NAMALWA (cell line): ENCODE measurements around the gene RSPO1.
A peak's percentile ranks its signal among the peaks of the same experiment; 100 is the strongest.
"Not testable (repeated sequence)": the region's sequence is repeated elsewhere in the genome, so short reads cannot be mapped to it uniquely, and the experiment has no call there.

Experiments used
- DNase-seq: peaks from one replicate; pipeline ENCODE4 v3.0.0-alpha.2; 2015; ENCODE audit warnings: low spot score

Gene RSPO1

GRCh38 chr1:37616330-37616729 is 18.4 kb downstream of the RSPO1 start:
- no peak for DNase-seq

GRCh38 chr1:37614105-37614504 is 20.6 kb downstream of the RSPO1 start:
- DNase-seq: no peak

DNA sequence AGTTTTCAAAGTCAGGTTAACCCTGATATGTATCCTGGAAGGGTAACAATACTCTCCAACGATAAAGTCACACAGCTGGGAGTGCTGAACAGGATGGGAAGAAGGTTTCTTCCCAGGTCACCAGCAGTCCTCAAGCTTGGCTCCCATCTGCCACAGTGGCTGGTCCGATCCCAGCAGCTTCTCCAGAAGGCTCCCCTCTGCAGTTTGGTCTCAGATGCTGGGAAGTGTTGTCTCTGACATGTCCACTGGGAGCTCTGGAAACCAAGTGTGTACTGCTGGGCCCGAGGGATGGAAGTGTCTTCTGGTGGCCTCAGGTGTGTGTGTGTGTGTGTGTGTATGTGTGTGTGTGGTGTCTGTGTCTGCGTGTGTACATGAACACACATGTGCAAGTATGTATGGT is 22.5 kb downstream of the RSPO1 start:
- DNase-seq: no peak

GRCh38 chr1:37609994-37610393 is 24.7 kb downstream of the RSPO1 start:
- DNase-seq: no peak

DNA sequence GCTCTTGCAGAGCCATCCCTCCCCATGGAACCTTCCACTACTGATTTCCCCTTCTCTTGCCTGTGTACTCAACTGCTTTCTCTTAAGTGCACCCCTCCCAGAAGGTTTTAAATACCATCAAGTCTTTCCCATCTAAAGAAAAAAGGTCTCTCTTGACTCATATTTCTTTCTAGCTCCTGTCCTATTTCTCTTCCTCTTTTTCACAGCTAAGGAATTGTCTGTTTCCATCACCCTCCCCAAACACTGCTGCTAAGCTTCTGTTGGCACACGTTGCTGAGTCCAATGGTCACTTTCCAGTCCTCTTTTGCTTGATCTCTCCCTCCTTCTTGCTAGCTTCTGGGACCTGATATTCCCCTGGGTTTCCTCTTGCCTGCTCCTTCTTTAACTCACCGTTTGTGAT is 25.7 kb downstream of the RSPO1 start:
- DNase-seq: no peak

- no peak for DNase-seq
Observed at GRCh38 chr1:37606481-37607263, 28.0 kb downstream of the RSPO1 start.

GRCh38 chr1:37605806-37606474 is 28.8 kb downstream of the RSPO1 start:
- no peak for DNase-seq

- DNase-seq: no peak
Observed at GRCh38 chr1:37605061-37605650, 29.5 kb downstream of the RSPO1 start.

DNA sequence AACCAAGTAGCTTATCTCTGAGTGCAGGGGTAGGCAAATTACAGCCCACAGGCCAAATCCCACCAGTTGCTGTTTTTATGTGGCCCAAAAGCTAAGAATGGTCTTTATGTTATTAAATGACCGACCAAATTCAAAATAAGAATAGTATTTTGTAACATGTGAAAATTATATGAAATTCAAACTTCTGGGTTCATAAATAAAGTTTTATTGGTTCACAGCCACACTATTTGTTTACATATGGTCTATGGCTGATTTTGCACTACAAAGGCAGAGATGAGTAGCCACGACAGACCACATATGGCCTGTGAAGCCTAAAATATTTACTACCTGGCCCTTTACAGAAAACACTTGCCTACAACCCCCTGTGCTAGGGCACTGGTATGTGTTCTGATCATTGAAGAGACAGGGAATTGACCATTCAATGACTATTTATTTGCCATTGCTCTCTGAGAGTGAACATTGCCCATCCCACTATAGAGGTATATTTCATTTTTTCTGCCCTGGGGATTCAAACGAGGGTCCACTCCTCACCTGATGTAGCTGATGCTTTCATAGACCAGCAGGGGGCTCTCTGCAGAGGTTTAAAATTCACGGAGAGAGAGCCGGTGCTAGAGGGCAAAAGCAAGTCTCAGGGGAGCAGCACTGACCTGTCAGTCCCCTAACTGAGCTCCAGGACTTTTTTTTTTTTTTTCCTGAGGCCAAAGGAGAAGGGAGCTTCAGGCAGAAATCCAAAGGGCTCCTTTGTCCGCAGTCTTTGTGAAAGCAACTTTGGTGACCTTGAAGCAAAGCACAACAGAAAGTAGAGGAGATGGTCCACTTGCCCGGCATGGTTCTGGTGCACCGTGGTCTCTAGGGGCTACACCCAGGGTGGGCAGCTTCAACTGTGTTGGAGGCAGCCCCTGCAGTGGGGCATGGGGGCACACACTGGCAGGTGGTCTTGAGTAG is 31.7 kb downstream of the RSPO1 start:
- peak; percentile 77 for DNase-seq

GRCh38 chr1:37601441-37601840 is 33.3 kb downstream of the RSPO1 start:
- no peak for DNase-seq

DNA sequence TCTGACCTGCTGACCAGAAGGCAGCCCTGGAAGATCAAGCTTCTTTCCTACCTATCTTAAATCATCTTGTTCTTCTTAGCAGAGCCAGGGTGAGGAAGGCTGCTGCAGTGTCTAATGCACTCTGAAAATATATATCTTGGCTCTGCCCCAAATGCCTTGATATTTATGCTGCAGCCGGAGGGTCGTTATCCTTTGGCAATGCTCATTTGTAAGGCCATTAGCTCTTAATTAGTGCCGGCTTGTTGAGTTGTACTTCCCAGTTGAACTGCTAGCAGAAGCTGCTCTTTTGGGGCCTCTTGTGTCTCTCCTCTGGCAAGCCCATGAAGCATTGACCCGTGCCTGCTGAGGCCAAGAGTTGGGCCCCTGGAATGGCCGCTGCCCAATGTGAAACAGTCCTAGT is 34.8 kb downstream of the RSPO1 start:
- DNase-seq: no peak

- no peak for DNase-seq
Observed at GRCh38 chr1:37596182-37596667, 38.5 kb downstream of the RSPO1 start.

GRCh38 chr1:37595440-37596181 is 39.1 kb downstream of the RSPO1 start, which contains the start of gene GNL2:
Gene GNL2 (minus strand): TSS chr1:37595937. CDS start chr1:37595822, 115 bp downstream.
- peak; percentile 97 for DNase-seq

GRCh38 chr1:37593726-37594125 is 41.0 kb downstream of the RSPO1 start:
- DNase-seq: no peak

DNA sequence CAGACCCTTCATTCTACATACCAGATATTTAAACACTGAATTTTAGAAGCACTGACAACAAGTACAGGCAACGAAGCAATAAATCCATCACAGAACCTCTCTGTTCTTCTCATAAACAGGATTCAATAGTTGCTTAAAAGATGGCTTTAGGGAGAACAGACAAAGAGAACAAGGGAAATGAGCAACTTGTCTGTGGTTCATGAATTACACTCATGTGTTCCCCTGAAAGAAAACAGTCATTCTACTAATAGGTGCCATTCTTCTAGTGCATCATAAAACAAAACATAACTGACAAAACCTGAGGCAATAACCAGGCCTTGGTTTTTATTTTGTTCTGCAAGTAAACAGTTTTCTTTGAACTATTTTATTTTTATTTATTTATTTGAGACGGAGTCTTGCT is 45.8 kb downstream of the RSPO1 start:
- DNase-seq: no peak

DNA sequence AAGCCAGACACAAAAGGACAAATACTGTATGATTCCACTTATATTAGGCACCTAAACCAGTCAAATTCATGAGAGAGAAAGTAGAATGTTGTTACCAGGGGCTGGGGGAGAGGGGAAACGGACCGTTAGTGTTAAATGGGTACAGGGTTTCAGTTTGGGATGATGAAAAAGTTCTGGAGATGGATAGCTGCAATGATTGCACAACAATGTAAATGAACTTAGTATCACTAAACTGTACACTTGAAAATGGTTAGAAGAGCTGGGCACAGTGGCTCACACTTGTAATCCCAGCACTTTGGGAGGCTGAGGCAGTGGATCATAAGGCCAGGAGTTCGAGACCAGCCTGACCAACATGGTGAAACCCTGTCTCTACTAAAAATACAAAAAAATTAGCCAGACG is 50.1 kb downstream of the RSPO1 start:
- not testable (repeated sequence) for DNase-seq

GRCh38 chr1:37575692-37576091 is 59.0 kb downstream of the RSPO1 start:
- no peak for DNase-seq

- no peak for DNase-seq
Observed at GRCh38 chr1:37574834-37575480, 59.7 kb downstream of the RSPO1 start.

DNA sequence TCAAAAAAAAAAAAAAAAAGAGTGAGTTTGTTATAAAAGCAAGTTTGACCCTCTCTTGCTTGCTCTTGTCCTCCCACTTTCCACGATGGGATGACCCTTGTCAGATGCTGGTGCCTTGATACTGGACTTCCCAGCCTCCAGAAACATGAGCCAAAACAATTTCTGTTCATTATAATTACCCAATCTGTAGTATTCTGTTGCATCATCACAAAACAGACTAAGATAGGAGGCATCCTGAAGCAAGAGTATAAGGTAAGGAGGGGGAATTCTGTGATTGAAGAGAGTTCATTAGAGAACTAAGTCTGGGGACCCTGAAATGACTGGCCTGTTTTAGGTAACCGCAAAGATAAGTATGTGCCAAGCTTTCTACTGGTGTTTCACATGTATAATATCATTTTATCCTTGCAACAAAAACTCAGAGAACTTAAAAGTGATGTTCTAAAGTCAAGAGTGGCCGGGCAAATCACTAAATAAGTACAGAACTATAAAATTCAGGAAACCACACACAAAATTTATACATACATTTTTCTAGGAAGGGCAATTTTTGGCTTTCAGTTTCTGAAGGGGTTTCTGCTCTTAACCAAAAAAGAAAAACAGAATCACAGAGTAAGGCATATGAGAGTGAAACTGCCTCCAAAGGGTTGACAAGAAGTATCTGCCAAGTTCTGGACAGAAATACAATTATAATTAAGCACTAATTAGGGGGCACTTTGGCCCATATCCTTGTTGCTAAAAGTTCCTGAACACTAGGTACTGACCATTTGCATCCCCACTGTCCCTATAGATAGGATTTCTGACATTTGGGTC is 64.0 kb downstream of the RSPO1 start:
- DNase-seq: no peak

DNA sequence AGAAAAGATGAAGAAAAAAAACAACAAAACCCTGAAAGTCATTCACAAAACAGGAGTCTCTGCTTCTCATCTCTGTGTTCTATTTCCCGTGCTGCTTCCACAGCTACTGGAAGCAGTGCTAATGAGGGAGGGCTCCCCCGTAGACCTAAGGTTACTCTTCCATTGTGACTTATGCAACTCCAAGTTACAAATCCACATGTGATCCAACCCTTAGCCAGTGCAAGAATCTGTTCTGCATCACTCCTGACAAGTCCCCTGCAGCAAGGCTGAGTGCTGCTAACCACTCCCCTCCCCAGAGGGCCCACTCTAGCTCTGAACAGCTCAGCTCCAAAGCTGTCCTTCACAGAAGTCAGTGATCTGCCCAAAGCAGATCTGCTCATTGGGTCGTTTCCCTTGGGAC is 67.7 kb downstream of the RSPO1 start:
- DNase-seq: no peak
